OCI-LY7 (cell line): ENCODE results near the gene ARFGAP1.
"Not testable (repeated sequence)": the region's sequence is repeated elsewhere in the genome, so short reads cannot be mapped to it uniquely, and the experiment has no call there.

Experiments
- CTCF ChIP-seq: fragments of 200-600 bp; sonication (generic); conservative IDR thresholded peaks from 2 replicates; pipeline ENCODE4 v1.5.1; 2014; ENCODE audit warnings: mild to moderate bottlenecking, antibody characterized with exemption, low read length, moderate library complexity, mixed read lengths
- EZH2phosphoT487 ChIP-seq: fragments of 200-600 bp; sonication (generic); IDR thresholded peaks from 2 replicates; pipeline ENCODE4 v1.6.1; 2018; ENCODE audit warnings: low read depth, borderline replicate concordance, mild to moderate bottlenecking, mixed run types, antibody characterized with exemption, low read length, moderate library complexity, mixed read lengths

GRCh38 chr20:63251350-63251749 is 21.3 kb upstream of the ARFGAP1 start:
- peak; percentile 39; the same call in 1 of the 2 replicates for TF ChIP-seq CTCF
- TF ChIP-seq EZH2phosphoT487 = not testable (repeated sequence)
